Measurements from ENCODE around the gene NSDHL.

DNA sequence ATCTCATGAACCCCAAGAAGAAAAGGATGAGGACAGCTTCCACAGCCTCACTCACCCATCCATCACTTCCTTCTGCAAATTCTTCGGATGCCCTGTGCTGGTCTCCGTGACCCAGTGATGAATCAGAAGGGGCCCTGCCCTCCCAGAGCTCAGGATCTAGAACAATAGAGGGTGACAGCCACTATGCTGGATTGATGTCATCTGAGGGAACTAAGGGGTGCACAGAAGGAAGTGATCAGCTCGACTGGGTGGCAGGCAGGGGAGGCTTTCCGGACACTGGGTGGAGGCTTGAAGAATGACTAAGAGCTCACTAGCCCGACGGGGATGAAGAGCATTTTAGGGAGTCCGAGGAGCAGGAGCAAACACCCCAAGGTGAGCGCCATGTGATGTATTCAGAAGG lies 65.6 kb downstream of the NSDHL start:
- TF ChIP-seq, protein P1, sequence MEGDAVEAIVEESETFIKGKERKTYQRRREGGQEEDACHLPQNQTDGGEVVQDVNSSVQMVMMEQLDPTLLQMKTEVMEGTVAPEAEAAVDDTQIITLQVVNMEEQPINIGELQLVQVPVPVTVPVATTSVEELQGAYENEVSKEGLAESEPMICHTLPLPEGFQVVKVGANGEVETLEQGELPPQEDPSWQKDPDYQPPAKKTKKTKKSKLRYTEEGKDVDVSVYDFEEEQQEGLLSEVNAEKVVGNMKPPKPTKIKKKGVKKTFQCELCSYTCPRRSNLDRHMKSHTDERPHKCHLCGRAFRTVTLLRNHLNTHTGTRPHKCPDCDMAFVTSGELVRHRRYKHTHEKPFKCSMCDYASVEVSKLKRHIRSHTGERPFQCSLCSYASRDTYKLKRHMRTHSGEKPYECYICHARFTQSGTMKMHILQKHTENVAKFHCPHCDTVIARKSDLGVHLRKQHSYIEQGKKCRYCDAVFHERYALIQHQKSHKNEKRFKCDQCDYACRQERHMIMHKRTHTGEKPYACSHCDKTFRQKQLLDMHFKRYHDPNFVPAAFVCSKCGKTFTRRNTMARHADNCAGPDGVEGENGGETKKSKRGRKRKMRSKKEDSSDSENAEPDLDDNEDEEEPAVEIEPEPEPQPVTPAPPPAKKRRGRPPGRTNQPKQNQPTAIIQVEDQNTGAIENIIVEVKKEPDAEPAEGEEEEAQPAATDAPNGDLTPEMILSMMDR (IDR thresholded peaks at IDR 0.05 in 2 of 3, conservative IDR thresholded peaks at IDR 0.05 in 1 of 3; ENCODE audit: borderline replicate concordance in 1 of 3, insufficient read depth in 1 of 3, low read depth in 2 of 3, low read length in 2 of 3): no peak
- TF ChIP-seq EZH2phosphoT487 (IDR thresholded peaks at IDR 0.05; ENCODE audit: borderline replicate concordance) (no peak), FOSL1 (IDR thresholded peaks at IDR 0.05; ENCODE audit: low read depth) (no peak), YY1 (IDR thresholded peaks at IDR 0.05; ENCODE audit: extremely low read depth, insufficient replicate concordance, low read depth, low read length) (no peak), RAD21 (IDR thresholded peaks at IDR 0.05; ENCODE audit: low read depth) (no peak), POLR2AphosphoS5 (IDR thresholded peaks at IDR 0.05; ENCODE audit: low read depth, low read length) (0 out of 2 replicates have a peak, but pooled peaks have one; percentile 6), POLR2A (IDR thresholded peaks at IDR 0.05; ENCODE audit: borderline replicate concordance, extremely low read depth, insufficient read depth, insufficient read length) (no peak)
